BE2C (cell line): Measurements from ENCODE around the gene TFEB.

Source experiments
- DNase-seq: peaks from one replicate; pipeline ENCODE4 v3.0.0-alpha.2; 2020
- H3K27me3 ChIP-seq: fragments of 250-450 bp; sonication (Bioruptor Pico); 2 replicates; pipeline ENCODE4 v1.5.1; 2020; ENCODE audit warnings: mild to moderate bottlenecking
- H3K36me3 ChIP-seq: fragments of 250-450 bp; sonication (Bioruptor Pico); 2 replicates; pipeline ENCODE4 v1.5.1; 2020; ENCODE audit warnings: mild to moderate bottlenecking
- H3K4me1 ChIP-seq: fragments of 250-450 bp; sonication (Bioruptor Pico); 2 replicates; pipeline ENCODE4 v1.5.1; 2020
- H3K4me3 ChIP-seq: 2 replicates; pipeline ENCODE4 v1.5.1; 2011; ENCODE audit warnings: low read depth, low read length
- H3K9me3 ChIP-seq: fragments of 250-450 bp; sonication (Bioruptor Pico); 2 replicates; pipeline ENCODE4 v1.5.1; 2020
- CTCF ChIP-seq: IDR thresholded peaks from 2 replicates; pipeline ENCODE4 v1.5.1; 2012; ENCODE audit warnings: mild to moderate bottlenecking, low read depth, low read length

TFEB gene

GRCh38 chr6:41774841-41775240 is 39.4 kb upstream of the TFEB start:
- DNase-seq = no peak

GRCh38 chr6:41771058-41771983 is 35.9 kb upstream of the TFEB start:
- no peak for DNase-seq
- H3K4me1 ChIP-seq = peaks cover 26% of the 10 kb centered on the region
- H3K36me3 ChIP-seq = no peaks in the 10 kb centered on the region
- no peak for TF ChIP-seq CTCF
- H3K27me3 ChIP-seq = no peaks in the 10 kb centered on the region
- H3K4me3 ChIP-seq = no peak overlapping the region
- H3K9me3 ChIP-seq = no peaks in the 10 kb centered on the region

More at GRCh38 chr6:41774841-41775240, 39.4 kb upstream of the TFEB start:
- TF ChIP-seq CTCF = no peak
- H3K4me3 ChIP-seq = no peak overlapping the region
- H3K4me1 ChIP-seq = no peaks in the 10 kb centered on the region; the same call in 1 of the 2 replicates
- no peaks in the 10 kb centered on the region for H3K27me3 ChIP-seq
- H3K36me3 ChIP-seq = no peaks in the 10 kb centered on the region
- H3K9me3 ChIP-seq = no peaks in the 10 kb centered on the region

GRCh38 chr6:41770381-41771057 is 35.1 kb upstream of the TFEB start:
- Histone ChIP-seq H3K27me3 (no peaks in the 10 kb centered on the region), H3K36me3 (no peaks in the 10 kb centered on the region), H3K4me1 (peaks cover 27% of the 10 kb centered on the region), H3K4me3 (no peak overlapping the region), H3K9me3 (no peaks in the 10 kb centered on the region)
- no peak for TF ChIP-seq CTCF
- DNase-seq = no peak

GRCh38 chr6:41769376-41769775 is 34.0 kb upstream of the TFEB start:
- Histone ChIP-seq H3K36me3 (no peaks in the 10 kb centered on the region), H3K4me1 (peaks cover 27% of the 10 kb centered on the region), H3K4me3 (no peak overlapping the region), H3K27me3 (no peaks in the 10 kb centered on the region), H3K9me3 (no peaks in the 10 kb centered on the region)
- TF ChIP-seq CTCF = no peak
- no peak for DNase-seq

GRCh38 chr6:41768545-41769308 is 33.3 kb upstream of the TFEB start:
- Histone ChIP-seq H3K27me3 (no peaks in the 10 kb centered on the region), H3K4me3 (no peak overlapping the region), H3K9me3 (no peaks in the 10 kb centered on the region), H3K36me3 (no peaks in the 10 kb centered on the region), H3K4me1 (peaks cover 30% of the 10 kb centered on the region)
- no peak for TF ChIP-seq CTCF
- DNase-seq = no peak
